Measurements from ENCODE around the gene LEFTY2.

Gene LEFTY2

GRCh38 chr1:225945564-225945963 is 4.5 kb upstream of the LEFTY2 start:
- DNase-seq, result no peak
- Histone ChIP-seq H3K9me3 (ENCODE audit: severe bottlenecking) (no peaks in the 10 kb centered on the region), H3K27me3 (ENCODE audit: insufficient read depth, low read depth, severe bottlenecking) (no peaks in the 10 kb centered on the region), H3K4me3 (ENCODE audit: low read depth, low read length) (no peak overlapping the region), H3K36me3 (no peaks in the 10 kb centered on the region), H3K27ac (no peak overlapping the region)
- no peak for TF ChIP-seq CTCF (IDR thresholded peaks at IDR 0.05; ENCODE audit: low read depth, low read length)

GRCh38 chr1:225944951-225945350 is 3.9 kb upstream of the LEFTY2 start:
- Histone ChIP-seq H3K9me3 (ENCODE audit: severe bottlenecking) (no peaks in the 10 kb centered on the region), H3K27me3 (ENCODE audit: insufficient read depth, low read depth, severe bottlenecking) (no peaks in the 10 kb centered on the region), H3K27ac (no peak overlapping the region), H3K4me3 (ENCODE audit: low read depth, low read length) (no peak overlapping the region), H3K36me3 (no peaks in the 10 kb centered on the region)
- DNase-seq, result no peak
- no peak for TF ChIP-seq CTCF (IDR thresholded peaks at IDR 0.05; ENCODE audit: low read depth, low read length)

GRCh38 chr1:225944387-225944786 is 3.4 kb upstream of the LEFTY2 start:
- no peak for DNase-seq
- no peaks in the 10 kb centered on the region for H3K9me3 ChIP-seq (ENCODE audit: severe bottlenecking)
- no peak for TF ChIP-seq CTCF (IDR thresholded peaks at IDR 0.05; ENCODE audit: low read depth, low read length)
- H3K4me3 ChIP-seq (ENCODE audit: low read depth, low read length), result no peak overlapping the region
- H3K27ac ChIP-seq, result no peak overlapping the region
- H3K36me3 ChIP-seq, result no peaks in the 10 kb centered on the region
- no peaks in the 10 kb centered on the region for H3K27me3 ChIP-seq (ENCODE audit: insufficient read depth, low read depth, severe bottlenecking)

GRCh38 chr1:225943582-225943981 is 2.6 kb upstream of the LEFTY2 start:
- DNase-seq, result no peak
- H3K27ac ChIP-seq, result no peak overlapping the region
- H3K36me3 ChIP-seq, result no peaks in the 10 kb centered on the region
- H3K4me3 ChIP-seq (ENCODE audit: low read depth, low read length), result no peak overlapping the region
- H3K9me3 ChIP-seq (ENCODE audit: severe bottlenecking), result no peaks in the 10 kb centered on the region
- no peak for TF ChIP-seq CTCF (IDR thresholded peaks at IDR 0.05; ENCODE audit: low read depth, low read length)
- no peaks in the 10 kb centered on the region for H3K27me3 ChIP-seq (ENCODE audit: insufficient read depth, low read depth, severe bottlenecking)

GRCh38 chr1:225942574-225942973 is 1.6 kb upstream of the LEFTY2 start:
- H3K9me3 ChIP-seq (ENCODE audit: severe bottlenecking), result no peaks in the 10 kb centered on the region
- H3K27ac ChIP-seq, result no peak overlapping the region
- H3K4me3 ChIP-seq (ENCODE audit: low read depth, low read length), result no peak overlapping the region
- no peak for DNase-seq
- no peaks in the 10 kb centered on the region for H3K27me3 ChIP-seq (ENCODE audit: insufficient read depth, low read depth, severe bottlenecking)
- H3K36me3 ChIP-seq, result no peaks in the 10 kb centered on the region
- TF ChIP-seq CTCF (IDR thresholded peaks at IDR 0.05; ENCODE audit: low read depth, low read length), result no peak

- Histone ChIP-seq H3K4me3 (ENCODE audit: low read depth, low read length) (no peak overlapping the region), H3K27ac (peak overlapping the region; percentile 55; the same call in 1 of the 2 replicates), H3K36me3 (no peaks in the 10 kb centered on the region), H3K27me3 (ENCODE audit: insufficient read depth, low read depth, severe bottlenecking) (no peaks in the 10 kb centered on the region), H3K9me3 (ENCODE audit: severe bottlenecking) (no peaks in the 10 kb centered on the region)
- DNase-seq, result no peak
- TF ChIP-seq CTCF (IDR thresholded peaks at IDR 0.05; ENCODE audit: low read depth, low read length), result no peak
Observed at GRCh38 chr1:225941942-225942222, 862 bp upstream of the LEFTY2 start.

Data from WERI-Rb-1 (cell line).